ENCODE results near the gene ATF3.

ATF3 gene

DNA sequence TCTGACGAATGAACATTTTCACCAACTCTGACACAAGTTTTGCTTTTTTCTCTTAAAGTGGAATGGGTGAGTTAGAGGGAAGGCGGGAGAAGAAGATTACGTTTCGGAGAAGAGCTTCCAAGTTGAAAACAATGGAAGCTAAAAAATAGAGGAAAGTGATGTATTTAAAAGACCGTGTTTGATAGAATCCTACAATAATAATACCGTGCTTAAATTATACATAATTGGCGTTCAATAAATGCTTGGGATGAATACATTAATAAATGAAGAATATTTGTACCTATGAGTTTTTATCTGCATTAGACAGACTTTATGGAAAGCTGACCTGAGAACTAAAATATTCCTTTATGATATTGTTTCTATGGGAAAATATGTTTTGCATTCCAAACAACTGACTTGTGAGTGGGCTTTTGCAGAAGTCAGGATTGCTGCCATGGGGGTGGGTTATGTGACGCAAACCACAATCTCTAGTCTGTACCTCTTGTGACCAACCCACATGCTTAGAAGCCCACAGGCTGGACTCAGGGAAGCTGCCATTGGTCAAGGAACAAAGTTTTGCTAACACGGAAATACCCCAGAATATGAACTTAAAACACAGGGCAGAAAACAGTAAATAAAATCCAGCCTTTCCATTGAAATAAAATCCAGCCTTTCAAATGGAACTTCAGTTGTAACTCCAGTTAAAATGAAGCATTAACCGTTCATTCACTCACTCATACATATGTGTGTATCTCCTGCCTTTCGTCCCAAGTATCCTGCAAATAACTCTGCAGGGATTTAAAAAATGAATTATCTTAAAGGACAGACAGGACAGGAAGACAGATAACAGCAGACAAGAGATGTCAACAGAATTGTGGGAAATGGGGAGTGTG, 21.3 kb upstream of the ATF3 start:
- no peak for DNase-seq (ENCODE audit: low read depth)

DNA sequence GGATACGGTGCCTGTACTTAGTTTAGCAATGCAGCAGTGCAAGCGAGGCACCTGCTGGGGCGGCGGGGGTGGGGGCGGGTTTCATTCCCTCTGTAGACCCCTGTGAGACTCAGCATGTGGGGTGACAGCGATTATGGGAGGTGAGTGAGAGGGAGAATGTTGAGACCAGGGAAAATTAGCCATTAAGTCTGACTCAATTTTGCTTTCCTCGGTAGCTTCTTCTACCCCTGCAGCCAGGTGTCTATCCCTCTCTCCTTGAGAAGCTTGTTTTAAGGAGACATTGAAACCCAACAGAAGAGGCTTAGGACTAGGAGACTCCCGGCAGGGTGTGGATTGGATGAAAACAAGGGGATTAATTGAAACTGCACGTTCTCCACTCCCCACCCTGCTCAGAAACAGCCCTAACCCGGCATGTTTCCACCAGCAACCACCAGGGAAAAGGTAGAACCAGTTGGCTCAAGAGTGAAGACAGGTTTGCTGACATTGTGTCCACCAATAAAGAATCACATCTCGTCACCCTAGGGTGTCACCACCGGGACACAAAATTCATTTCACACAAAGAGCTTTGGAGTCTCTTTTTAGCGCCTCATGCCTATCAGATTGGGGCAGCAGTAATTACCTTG, 20.6 kb upstream of the ATF3 start:
- no peak for DNase-seq (ENCODE audit: low read depth)

DNA sequence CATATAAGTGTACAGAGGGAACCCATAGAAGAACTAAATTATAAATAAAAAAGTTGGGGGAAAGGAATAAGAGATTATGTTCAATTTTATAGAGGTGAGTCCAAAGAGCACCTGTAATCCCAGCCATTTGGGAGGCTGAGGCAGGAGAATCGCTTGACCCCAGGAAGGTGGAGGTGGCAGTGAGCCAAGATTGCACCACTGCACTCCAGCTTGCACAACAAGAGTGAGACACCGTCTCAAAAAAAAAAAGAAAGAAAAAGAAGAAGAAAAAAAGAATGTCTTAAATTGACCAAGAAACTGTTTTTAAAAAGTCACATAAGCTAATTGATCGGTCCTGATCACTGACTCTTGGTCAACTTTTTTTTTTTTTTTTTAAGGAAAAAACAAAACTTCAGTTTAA, 19.1 kb upstream of the ATF3 start:
- no peak for DNase-seq (ENCODE audit: low read depth)

DNA sequence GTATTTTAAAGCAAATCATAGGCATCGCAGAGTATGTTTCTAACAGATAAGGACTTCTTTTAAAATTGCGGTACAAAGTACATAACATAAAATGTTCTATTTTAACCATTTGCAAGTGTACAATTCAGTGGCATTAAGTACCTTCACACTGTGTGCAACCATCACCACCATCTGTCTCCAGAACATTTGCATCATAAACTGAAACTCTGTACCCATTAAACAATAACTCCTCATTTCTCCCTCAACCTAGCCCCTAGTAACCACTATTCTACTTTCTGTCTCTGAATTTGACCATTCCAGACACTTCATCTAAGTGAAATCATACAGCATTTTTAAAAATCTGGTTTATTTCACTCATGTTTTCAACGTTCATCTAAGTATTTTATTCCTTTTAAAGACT, 16.6 kb upstream of the ATF3 start:
- no peak for DNase-seq (ENCODE audit: low read depth)

DNA sequence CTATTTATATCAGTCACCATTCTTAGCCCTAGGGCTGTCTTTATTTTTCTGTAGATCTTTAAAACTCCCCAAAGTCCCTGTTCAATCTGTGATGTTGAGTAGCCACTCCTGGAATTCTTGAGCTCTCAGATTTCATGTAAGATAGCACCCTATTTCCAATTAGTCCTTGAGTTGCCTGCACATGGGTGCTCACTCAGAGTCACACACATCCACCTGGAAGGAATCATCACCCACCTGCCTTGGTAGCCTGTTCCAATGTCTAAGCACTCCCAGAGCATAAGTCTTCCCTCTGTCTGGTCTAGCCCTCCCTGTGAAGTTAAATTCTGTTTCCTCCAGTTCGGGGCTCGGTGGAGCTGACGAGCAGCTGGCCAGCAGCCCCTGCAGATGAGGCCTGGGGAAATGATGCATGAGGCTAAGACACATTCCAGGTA, 14.7 kb upstream of the ATF3 start:
- DNase-seq (ENCODE audit: low read depth) = no peak

DNA sequence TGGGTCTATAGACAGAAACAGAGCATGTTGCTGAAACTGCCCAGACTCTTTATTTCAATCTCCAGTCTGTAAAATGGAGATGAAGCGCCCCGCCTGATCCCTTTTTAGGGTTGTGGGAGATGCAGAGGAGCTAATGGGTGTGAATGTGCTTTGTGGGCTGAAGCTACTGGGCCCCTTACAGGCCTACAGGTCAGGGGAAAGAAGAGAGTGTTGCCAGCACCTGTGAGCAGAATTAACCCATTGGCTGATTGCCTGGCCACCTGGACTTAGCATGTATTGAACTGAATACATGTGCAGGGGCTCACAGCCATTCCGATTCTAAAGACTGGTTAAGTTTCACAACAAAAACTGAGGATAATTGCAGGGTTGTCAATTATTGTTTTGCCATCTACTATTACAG, 13.9 kb upstream of the ATF3 start:
- DNase-seq (ENCODE audit: low read depth) = no peak

DNA sequence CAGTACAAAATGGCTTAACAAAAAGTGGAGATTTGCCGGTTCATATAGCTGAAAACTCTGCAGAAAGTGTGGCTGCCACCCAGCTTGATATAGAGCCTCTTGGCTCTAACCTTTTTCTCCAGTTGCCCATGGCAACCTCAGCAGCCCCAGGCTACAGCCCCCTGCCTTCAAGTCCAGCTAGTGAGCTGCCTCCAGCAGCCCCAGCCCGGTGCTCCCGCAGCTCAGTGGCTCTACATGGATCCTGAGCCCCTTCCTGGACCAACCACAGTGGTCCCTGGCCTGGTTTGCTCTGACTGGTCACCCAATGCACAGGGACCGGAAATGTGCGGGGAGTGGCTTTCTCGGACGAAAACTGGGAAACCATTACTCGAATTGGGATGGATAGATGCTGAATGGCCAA, 13.3 kb upstream of the ATF3 start:
- no peak for DNase-seq (ENCODE audit: low read depth)

DNA sequence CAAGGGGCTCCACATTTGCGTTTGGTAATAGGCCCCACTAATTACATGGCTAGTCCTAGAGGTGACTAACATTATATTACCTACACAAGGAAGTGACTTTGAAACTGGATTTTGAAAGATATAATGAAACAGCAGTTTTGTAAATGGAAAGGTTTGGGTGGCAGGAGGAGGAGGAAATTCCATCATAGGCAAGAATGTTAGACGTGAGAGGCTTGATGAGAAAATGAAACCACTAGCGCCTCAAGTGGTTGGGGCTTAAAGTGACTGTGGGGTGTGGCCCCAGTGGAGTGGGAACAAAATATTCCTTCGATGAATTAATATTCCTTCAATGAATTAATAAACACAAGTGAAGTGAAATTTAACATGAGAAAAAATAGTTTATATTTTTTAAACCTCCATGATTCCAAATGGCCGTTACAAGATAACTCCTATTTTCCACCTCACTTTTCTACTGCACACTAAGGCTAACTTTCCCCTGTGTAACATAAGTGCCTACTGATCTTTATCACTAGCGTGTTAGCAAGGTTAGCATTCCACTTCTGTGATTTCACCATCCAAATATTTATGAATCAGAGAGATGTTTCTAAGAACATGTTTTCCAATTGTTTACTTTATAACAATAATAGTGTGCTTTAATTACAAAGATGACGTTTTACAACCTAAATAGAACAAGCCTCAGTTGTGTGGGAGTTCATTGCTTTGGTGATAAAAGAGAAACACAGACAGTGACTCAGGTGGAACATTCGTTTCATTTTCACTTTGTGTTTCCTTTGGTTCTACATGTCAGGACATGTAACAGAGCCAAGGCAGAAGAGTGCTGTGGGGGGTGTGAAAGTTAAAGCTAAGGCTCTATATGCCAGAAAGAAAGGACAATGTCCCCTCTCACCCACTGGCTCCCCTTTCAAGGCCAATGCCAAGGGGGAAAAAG, 12.5 kb upstream of the ATF3 start:
- DNase-seq (ENCODE audit: low read depth) = peak; percentile 18

DNA sequence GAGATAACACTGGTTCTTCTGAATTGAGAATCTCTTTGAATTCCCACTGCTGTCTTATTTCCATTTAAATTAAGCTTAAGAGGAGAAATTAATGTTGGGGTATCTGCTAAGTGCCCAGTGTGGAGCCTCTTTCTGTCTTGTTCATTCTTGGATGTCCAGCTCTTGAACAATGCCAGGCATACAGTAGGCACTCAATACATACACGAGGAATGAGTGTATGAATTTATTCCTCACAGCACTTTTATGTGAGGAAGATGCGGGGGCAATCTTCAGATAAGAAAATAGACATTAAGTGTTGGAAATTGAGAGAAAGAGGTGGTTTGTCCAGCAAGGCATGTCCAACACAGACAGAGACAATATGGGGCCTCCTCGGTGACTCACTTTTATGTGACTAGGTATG, 11.8 kb upstream of the ATF3 start:
- no peak for DNase-seq (ENCODE audit: low read depth)

DNA sequence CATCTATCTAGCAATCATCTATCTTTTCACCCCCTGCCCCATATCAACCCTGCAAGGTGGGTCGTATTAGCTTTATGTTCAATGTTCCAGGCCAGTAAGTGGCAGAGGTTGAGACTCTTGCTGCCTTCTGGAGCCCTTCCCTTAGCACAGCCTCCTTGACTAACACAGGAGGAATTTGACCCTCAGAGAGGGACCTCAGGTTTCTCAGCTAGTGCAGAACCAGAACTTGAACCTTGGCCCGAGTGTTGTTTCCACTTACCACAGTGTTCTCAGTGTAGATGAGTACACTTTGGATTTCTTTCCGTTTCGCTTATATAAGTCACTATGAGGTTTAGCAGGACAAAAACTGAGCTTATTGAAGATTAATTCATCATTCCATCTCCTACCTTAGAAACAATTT, 11.1 kb upstream of the ATF3 start:
- no peak for DNase-seq (ENCODE audit: low read depth)

DNA sequence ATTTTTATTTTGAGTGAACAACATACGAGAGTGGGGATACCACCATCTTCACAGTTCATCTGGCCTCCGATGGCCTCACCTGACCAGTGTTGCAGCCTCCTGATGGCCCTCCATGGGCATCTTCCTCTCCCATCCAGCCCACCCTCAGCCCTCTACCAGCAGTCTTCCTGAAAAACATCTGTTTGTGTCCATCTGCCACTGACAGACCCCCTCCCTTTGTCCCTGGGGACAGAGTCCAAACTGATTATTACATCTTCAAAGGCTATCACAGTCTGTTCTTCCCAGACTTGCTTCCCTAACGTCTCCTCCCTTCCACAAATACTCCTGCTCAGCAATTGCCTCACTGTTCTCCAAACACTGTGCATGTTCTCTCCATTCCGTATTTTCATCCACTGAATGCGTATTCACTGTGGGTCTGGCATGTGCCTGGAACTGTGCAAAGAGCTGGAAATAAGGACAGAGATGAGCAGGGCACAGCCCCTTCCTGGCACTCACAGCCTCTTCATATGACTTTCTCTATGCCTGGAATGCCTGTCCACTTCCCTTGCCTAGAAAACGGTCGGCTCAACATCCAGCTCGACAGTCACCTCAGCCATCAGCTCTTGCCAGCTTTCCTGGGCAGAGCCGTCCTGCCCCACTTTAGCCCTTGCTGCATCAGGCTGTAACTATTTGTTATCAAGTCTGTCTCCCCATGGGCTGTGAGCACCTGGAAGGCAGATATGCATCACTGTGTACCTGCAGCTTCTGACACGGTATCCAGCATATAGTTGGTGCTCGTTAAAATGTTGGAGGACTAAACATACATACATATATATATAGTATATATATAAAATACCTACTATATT, 8.3 kb upstream of the ATF3 start:
- DNase-seq (ENCODE audit: low read depth) = no peak

DNA sequence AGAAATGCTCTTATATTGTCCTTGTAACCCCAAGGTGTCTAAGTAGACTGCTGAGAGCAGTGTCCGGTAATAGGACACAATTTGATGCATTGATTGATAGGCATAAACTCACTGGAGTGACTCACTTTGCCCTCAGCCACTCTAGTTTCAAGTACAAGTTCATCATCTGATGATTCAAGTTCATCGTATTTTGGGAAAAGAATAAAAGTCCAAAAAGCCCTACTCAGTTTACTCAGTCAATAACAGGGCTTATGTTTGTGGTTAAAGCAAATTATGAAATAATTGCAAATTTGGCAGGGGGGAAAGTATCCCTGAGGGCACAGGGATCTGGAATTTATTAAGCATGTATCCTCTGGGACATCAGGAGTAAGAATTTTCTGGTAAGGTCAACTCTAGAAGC, 7.6 kb upstream of the ATF3 start:
- no peak for DNase-seq (ENCODE audit: low read depth)

DNA sequence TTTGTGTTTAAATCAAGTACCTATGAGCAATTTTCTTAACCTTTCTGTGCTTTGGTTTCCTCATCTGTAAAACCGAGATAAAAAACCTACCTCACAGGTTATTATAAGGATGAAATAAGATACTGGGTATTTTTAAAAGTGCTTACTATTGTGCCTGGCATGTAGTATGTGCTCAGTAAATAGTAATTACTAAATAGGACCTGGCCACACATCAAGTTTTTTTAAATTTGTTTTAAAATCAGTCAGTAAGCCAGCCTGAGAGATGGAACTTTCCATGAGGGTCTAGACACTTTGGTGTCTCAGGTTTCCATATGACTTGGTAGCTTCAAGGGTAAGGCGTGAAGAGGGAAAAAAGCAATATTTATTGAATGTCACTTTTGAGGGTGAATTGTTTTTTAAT, 7.0 kb upstream of the ATF3 start:
- DNase-seq (ENCODE audit: low read depth) = no peak

DNA sequence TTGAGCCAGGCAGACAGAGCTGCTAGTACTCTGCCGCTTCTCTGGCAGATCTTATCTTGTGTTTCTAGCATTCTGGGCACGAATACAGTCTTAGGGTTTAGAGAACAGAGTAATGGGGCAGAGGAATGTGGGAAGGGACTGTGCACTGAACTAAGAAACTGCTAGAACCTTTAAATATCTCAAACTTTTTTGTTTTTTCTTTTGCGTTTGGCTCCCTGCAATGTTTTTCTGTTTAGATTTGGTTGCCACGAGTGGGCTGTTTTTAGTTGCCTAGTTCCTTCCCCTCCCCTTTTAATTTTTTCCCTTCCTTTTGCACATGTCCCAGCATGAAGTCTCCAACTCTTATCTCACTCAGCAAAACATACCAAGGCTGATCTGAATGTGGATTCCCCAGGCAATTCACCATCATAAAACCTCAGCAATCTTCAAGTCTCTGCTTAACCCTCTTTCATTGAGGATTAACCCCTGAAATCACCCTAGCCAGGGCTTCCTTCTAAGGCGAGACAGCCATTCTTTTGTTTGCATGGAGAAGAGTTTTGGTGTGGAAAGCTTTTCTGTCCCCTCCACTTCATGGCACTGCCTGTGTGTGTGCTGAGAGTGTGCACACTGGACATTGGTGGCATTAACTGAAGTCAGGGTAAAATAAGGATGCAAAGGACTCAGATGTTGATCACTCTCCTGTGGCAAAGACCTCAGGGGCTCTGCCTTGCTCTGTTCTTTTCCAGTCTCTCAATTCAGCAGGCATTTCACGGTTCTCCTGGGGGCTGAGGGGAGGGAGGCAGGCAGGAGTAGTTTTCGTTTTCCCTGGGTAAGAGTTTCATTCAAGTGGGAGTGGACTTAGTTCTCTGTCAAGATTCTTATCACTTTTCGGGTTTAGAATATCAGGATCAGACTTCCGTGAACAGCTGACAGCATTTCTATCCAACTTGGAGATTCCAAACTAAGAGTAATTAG, 2.8 kb upstream of the ATF3 start:
- no peak for DNase-seq (ENCODE audit: low read depth)

DNA sequence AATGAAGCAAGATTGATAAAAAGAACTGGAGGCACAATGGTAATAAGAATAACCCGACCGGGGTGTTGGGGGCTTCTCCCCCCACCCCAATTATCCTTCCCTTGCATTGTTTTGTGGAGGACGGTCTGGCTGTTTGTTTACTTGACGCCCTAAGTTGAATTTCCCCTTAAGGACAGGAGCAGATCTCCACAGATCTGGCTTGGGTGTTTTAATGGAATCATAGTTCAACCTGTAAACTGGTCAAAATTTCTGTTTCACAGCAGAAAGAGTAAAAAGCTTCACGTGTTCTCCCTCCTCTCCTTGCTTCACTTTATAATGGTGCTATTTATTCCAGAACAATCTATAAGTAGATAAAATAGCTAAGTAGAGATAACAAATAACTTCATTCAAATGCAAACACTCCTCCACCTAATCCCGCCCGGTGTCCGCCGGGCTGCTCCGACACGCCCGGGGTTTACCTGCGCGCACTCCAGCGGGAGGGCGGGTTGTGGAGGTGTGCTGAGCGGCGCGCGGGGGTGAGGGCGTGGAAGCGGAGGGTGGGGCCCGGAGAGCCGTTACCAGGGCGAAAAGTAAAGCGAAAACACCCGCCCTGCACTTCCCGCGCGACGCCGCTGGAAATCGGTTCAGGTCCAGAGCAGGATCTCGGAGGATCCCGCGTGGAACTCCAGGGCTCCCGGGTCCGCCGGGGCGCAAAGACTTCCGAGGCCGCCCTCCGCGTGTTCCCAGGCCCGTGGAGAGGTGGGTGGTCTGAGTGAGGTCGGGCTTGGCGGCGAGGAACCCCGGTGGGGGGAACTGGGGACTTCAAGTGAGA, 2.0 kb upstream of the ATF3 start:
- DNase-seq (ENCODE audit: low read depth) = peak; percentile 19

DNA sequence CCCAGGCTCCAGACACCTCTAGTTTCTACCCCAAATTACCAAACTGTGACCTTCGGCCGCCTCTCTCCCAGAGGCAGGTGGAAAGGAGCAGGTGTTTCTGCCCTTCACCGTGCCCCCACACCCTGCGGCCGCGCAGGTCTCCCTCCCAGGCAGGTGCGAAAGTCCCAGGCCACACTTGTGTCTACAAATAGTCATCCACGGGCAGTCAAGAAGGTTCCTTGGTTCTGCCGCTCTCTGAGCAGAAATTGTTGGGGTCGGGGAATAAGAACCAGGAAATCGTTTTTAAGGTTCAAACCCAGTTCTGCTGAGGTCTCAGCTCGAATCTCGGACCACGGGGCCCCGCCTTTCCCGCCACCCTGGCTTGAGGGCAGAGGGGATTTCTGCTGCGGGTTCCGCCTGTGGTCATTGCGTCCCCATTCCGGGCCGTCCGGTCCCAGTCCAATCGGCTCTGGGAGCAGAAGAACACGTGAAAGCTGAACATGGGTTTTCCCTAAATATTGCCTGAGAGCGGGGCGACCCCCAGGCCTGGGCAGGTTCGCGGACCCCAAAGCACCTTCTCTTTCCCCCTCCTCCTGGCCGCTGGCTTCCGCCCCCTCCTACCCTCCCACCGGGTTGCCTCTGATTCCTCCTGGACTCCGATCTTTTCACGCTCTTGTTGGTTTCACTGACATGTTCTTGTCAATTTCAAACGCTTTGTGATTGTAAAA, 1.2 kb upstream of the ATF3 start:
- no peak for DNase-seq (ENCODE audit: low read depth)

DNA sequence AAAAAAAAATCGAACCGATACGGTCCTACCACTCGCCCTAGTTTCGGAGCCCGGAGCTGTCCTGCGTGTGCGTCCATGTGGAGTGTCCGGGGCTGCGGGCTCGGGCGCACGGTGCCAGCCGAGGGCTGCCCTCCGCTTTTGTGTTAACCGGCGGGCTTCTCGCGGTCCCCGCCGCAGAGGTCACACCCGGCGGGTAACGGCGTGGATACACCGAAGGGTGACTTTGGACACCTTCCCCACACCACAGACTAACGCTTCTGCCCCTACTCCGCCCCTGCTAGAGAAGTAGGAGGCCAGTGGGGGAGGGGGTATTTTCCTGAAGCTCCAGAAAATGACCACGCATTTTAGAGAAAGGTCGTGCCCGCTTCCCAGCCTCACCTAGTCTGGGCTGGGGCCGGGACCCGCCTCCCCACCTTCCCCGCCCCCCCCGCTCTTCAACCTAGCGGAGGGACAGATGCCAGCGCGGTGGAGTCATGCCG, 609 bp upstream of the ATF3 start:
- no peak for DNase-seq (ENCODE audit: low read depth)

DNA sequence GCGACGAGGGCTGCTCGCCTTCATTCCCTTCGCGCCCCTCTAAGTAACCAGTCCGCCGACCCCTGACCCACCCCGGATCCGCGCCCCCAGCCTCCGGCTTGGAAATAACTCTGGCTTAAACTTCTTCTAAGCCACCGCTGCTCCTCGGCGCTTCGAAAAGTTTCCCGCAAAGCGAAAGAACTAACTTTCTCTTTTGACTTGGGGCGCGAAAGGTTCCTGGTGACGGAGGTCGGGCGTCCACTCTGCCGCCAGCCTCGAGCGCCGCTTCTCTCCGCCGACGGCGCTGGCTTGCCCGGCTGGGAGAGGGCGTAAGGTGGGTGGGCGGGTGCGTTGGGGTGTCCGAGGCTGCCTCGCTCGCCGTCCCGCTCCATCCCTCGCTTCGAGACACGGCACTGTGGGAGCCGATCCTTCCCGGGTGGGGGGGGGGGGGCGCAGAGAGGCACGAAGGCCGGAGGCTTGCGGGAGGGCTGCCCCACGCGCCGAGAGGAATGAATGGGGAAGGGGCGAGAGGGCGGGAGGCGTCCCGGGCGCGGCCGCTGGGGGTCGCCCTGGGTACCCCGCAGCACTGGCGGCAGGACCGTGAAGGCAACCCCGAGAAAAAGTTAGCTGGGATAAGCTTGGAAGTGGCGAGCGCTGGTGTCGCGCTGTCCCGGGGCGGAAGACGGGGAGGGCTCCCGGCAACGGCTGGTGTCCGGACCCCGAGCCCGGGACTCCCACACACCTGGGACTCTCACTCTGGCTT, 569 bp downstream of the ATF3 start:
- DNase-seq (ENCODE audit: low read depth) = peak; percentile 47
